Fibroblast of the aortic adventitia (primary cell): ENCODE data around the gene MCRS1. TPM values are rescaled to one million over a fixed set of nuclear protein-coding genes. Genes with fewer than 3 reads are reported as not detected.

Experiments
- DNase-seq: peaks from one replicate; pipeline ENCODE4 v3.0.0-alpha.2; 2010; ENCODE audit warnings: low read depth
- H3K4me3 ChIP-seq: 2 replicates; pipeline ENCODE4 v1.5.1; 2011; ENCODE audit warnings: low read depth, mild to moderate bottlenecking, control low read depth, low read length, moderate library complexity
- CTCF ChIP-seq: IDR thresholded peaks from 2 replicates; pipeline ENCODE4 v1.5.1; 2011; ENCODE audit warnings: mild to moderate bottlenecking, low read length, control low read depth, inconsistent platforms; ENCODE audit not compliant: insufficient read depth
- total RNA-seq: library from RNA; depleted of rRNA; stranded (reverse); fragments of >200 nt; gene quantifications from 2 replicates; pipeline ENCODE4 v1.2.3, GENCODE V29; 2012; ENCODE audit warnings: low replicate concordance

MCRS1 gene
- total RNA-seq, 1 donor = 45.5 TPM

GRCh38 chr12:49552014-49552413, 15.9 kb downstream of the MCRS1 start:
- TF ChIP-seq CTCF = no peak
- DNase-seq = no peak

GRCh38 chr12:49550693-49551252, 17.2 kb downstream of the MCRS1 start:
- DNase-seq = no peak
- no peak for TF ChIP-seq CTCF
- no peak overlapping the region for H3K4me3 ChIP-seq

More at GRCh38 chr12:49552014-49552413, 15.9 kb downstream of the MCRS1 start:
- H3K4me3 ChIP-seq = no peak overlapping the region

- H3K4me3 ChIP-seq = no peak overlapping the region
- DNase-seq = no peak
- no peak for TF ChIP-seq CTCF
Observed at GRCh38 chr12:49549735-49550692, 17.9 kb downstream of the MCRS1 start.

- DNase-seq = no peak
- peak; percentile 47 for TF ChIP-seq CTCF
- H3K4me3 ChIP-seq = peak overlapping the region; percentile 35
Observed at GRCh38 chr12:49548822-49549648, 18.9 kb downstream of the MCRS1 start.

GRCh38 chr12:49548481-49548821, 19.5 kb downstream of the MCRS1 start:
- no peak overlapping the region for H3K4me3 ChIP-seq
- no peak for DNase-seq
- no peak for TF ChIP-seq CTCF

- TF ChIP-seq CTCF = no peak
- DNase-seq = no peak
- no peak overlapping the region for H3K4me3 ChIP-seq
Observed at GRCh38 chr12:49547090-49547690, 20.8 kb downstream of the MCRS1 start.
